ENCODE data around the gene SLC6A11.

SLC6A11 gene

GRCh38 chr3:10935846-10936631, 120.0 kb downstream of the SLC6A11 start:
- DNase-seq (ENCODE audit: insufficient read length, low spot score) (no peak), FAIRE-seq (no peak)
- TF ChIP-seq CTCF (IDR thresholded peaks at IDR 0.05; ENCODE audit: insufficient read depth, missing control alignments), result no peak

GRCh38 chr3:10936686-10937085, 120.7 kb downstream of the SLC6A11 start:
- no peak for DNase-seq (ENCODE audit: insufficient read length, low spot score)
- TF ChIP-seq CTCF (IDR thresholded peaks at IDR 0.05; ENCODE audit: insufficient read depth, missing control alignments), result no peak
- FAIRE-seq, result no peak

GRCh38 chr3:10937141-10937825, 121.3 kb downstream of the SLC6A11 start:
- FAIRE-seq, result no peak

GRCh38 chr3:10939556-10939955, 123.5 kb downstream of the SLC6A11 start:
- no peak for FAIRE-seq
- no peak for DNase-seq (ENCODE audit: insufficient read length, low spot score)
- no peak for TF ChIP-seq CTCF (IDR thresholded peaks at IDR 0.05; ENCODE audit: insufficient read depth, missing control alignments)

More at GRCh38 chr3:10937141-10937825, 121.3 kb downstream of the SLC6A11 start:
- no peak for TF ChIP-seq CTCF (IDR thresholded peaks at IDR 0.05; ENCODE audit: insufficient read depth, missing control alignments)
- no peak for DNase-seq (ENCODE audit: insufficient read length, low spot score)

- FAIRE-seq (no peak), DNase-seq (ENCODE audit: insufficient read length, low spot score) (no peak)
- TF ChIP-seq CTCF (IDR thresholded peaks at IDR 0.05; ENCODE audit: insufficient read depth, missing control alignments), result no peak
Measured at GRCh38 chr3:10940106-10940505, 124.1 kb downstream of the SLC6A11 start.

- FAIRE-seq (no peak), DNase-seq (ENCODE audit: insufficient read length, low spot score) (no peak)
- peak; percentile 42 for TF ChIP-seq CTCF (IDR thresholded peaks at IDR 0.05; ENCODE audit: insufficient read depth, missing control alignments)
Measured at GRCh38 chr3:10941972-10942371, 125.9 kb downstream of the SLC6A11 start.

- FAIRE-seq (no peak), DNase-seq (ENCODE audit: insufficient read length, low spot score) (no peak)
- no peak for TF ChIP-seq CTCF (IDR thresholded peaks at IDR 0.05; ENCODE audit: insufficient read depth, missing control alignments)
Measured at GRCh38 chr3:10942690-10943205, 126.7 kb downstream of the SLC6A11 start.

All from D721Med (cell line).